NB4 (cell line): Measurements from ENCODE around the gene CLSTN2.

Experiments used
- DNase-seq: peaks from one replicate; pipeline ENCODE4 v3.0.0; 2010; ENCODE audit warnings: low read depth
- H3K4me3 ChIP-seq: one replicate; pipeline ENCODE4 v1.5.1; 2011; ENCODE audit warnings: mild to moderate bottlenecking, low read depth, low read length, moderate library complexity
- MYC ChIP-seq: IDR thresholded peaks from 2 replicates; pipeline ENCODE4 v1.6.1; 2011; ENCODE audit warnings: low read depth, low read length
- POLR2A ChIP-seq: IDR thresholded peaks from 2 replicates; pipeline ENCODE4 v1.6.1; 2011; ENCODE audit warnings: mild to moderate bottlenecking; ENCODE audit not compliant: insufficient read length; ENCODE audit errors: extremely low read depth
- TF ChIP-seq, protein P1 (sequence below): IDR thresholded peaks from one replicate; pipeline ENCODE4 v1.5.1; 2012; ENCODE audit warnings: low read depth, low read length
- TF ChIP-seq, protein P2 (sequence below): IDR thresholded peaks from 2 replicates; pipeline ENCODE4 v1.6.1; 2011; ENCODE audit warnings: low read depth, low read length

Gene CLSTN2

DNA sequence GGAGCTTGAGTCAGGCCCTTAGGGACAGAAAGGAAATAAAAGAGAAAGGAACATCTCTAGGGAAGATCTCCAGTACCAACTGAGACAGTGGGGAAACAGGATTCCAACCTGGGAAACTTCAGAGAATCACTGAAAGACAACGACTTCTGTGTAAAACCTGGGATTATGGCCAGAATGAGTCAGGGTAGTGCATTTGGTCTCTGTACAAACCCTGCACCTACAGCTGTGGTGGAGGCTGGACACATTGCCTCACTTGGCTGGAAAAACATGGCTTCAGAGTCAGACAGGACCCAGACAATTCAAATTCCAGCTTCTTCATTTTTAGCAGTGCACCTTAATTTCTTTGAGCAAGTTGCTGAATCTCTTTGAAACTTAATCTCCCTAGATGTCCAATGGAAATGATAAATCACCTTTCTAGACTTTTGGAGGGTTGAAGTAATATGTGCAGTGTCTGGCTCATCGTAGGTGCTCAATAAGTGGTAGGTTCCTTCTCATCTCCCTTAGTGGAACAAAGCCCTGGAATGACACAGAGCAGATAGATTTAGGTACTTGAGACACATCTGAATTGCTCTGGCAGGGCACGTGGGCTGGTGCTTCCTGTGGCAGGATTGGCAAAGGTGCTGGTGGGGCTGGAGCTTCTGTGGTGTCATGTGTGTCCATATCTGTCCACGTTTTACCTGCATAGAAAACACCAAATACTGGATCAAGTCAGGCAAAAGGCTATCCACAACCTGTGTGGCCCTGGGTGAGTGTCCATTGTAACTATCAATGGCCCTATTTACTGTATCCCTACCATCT, 6.1 kb upstream of the CLSTN2 start:
- H3K4me3 ChIP-seq, result no peak overlapping the region
- TF ChIP-seq, protein P1, sequence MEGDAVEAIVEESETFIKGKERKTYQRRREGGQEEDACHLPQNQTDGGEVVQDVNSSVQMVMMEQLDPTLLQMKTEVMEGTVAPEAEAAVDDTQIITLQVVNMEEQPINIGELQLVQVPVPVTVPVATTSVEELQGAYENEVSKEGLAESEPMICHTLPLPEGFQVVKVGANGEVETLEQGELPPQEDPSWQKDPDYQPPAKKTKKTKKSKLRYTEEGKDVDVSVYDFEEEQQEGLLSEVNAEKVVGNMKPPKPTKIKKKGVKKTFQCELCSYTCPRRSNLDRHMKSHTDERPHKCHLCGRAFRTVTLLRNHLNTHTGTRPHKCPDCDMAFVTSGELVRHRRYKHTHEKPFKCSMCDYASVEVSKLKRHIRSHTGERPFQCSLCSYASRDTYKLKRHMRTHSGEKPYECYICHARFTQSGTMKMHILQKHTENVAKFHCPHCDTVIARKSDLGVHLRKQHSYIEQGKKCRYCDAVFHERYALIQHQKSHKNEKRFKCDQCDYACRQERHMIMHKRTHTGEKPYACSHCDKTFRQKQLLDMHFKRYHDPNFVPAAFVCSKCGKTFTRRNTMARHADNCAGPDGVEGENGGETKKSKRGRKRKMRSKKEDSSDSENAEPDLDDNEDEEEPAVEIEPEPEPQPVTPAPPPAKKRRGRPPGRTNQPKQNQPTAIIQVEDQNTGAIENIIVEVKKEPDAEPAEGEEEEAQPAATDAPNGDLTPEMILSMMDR, result no peak
- TF ChIP-seq, protein P2, sequence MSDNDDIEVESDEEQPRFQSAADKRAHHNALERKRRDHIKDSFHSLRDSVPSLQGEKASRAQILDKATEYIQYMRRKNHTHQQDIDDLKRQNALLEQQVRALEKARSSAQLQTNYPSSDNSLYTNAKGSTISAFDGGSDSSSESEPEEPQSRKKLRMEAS, result no peak
- no peak for TF ChIP-seq MYC
- TF ChIP-seq POLR2A, result no peak
- no peak for DNase-seq

DNA sequence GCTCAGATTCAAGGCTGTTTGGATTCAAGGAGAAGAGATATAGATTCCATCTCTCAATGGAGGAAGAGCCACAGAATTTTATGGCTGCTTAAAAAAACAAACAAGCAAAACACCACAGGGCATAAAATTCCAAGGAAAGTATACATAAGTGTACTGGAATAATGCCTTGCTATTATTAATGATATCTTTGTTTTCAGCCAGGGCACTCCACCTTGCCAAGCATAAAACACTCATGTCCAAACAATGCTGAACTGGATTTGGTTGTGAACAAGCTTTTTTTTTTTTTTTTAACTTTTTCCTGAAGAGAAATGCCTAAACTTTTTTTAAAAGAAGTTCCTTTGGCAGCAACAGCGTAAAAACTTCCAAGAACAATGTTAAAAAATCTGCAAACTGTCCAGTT, 4.8 kb upstream of the CLSTN2 start:
- no peak for DNase-seq
- no peak overlapping the region for H3K4me3 ChIP-seq
- no peak for TF ChIP-seq MYC
- no peak for TF ChIP-seq POLR2A
- TF ChIP-seq, protein P2, result no peak
- TF ChIP-seq, protein P1, result no peak

DNA sequence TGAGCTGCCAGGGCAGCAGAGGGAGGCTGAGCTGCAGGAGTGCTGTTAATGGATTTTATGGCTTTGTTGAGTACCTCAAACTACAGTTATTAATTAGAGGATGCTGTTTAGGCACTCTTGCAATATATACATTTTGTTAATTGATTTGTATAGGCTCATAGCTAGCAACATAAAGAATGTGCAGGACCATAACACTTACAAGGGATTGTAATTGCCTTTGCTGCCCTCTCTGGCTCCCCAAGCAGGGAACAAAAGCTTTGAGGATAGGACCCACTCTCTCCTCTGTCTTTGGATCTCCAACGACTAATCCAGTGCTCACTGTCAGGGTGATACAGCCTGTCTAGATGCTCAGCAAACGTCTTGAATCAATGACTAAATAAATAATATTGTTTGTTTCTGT, 1.2 kb upstream of the CLSTN2 start:
- TF ChIP-seq, protein P2, result no peak
- TF ChIP-seq, protein P1, result no peak
- TF ChIP-seq POLR2A, result no peak
- no peak overlapping the region for H3K4me3 ChIP-seq
- no peak for DNase-seq

DNA sequence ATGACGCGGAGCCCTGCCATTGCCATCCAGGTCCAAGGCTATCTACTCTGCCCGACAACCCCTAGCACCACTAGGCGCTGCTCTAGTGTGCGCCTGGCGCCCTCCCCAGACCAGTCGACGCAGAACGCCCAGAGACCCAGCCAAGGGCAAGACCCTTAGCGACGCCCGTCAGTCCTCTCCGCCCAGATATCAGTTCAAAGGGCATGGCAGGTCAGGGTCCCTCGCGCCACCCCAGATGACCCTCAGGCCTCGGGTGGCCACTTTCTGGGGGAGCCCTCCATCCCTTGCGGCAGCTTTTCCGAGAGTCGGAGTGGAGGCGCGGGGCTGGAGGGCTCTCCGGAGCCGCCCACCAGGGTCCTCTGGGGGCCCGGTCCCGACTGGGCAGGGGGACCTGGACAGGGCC, 371 bp upstream of the CLSTN2 start:
- TF ChIP-seq MYC (no peak), POLR2A (no peak)
- TF ChIP-seq, protein P1, result no peak
- TF ChIP-seq, protein P2, result no peak
- H3K4me3 ChIP-seq, result no peak overlapping the region
- no peak for DNase-seq

DNA sequence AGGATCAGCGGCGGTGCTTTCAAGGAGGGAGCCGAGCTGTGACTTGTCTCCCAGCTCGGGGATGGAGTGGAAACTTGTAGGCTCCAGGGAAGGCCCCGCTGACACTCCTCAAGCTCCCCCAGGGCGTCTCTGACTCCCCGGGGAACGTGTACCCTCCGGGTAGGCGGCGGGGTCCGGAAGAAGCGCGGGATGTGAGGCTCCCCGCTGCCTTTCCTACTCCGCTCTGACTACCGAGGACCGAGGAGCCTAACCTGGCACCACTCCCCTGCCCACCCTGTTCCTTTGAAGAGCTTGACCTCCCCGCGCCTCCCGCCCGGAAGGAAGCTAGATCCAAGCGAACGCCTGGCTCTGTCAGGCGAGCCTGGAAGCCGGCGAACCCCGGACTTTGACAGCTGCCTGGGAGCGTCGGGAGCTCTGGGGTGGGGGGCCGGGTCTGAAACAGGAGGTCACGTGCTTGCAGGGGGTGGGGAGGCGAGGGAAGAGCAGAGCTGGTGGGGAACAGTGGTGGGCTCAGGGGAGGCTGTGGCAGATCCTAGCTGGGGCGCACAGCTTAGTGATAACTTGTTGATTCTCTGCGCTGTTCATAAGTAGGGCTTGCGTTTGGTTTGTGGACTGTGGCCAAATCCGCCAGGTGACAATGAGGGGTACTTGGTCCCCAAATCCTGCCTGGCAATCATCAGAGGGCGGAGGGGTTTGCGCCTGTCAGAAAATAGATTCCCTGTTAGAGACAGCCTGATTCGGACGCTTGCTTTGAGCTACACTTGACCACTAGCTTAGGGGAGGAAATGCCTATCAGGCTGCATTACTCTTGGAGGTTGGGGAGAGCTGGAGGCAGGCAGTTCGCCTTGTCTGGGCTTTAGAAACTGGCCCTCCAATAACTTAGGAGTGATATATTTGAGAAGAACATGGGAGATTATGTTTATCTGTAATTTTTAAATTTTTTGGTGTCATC, 1.2 kb downstream of the CLSTN2 start:
- no peak overlapping the region for H3K4me3 ChIP-seq
- TF ChIP-seq, protein P2, result no peak
- TF ChIP-seq MYC, result no peak
- no peak for TF ChIP-seq POLR2A
- TF ChIP-seq, protein P1, result no peak
- DNase-seq, result no peak
